HG03103 (cell line): ENCODE measurements around the gene PCBP3.

Experiments
- ATAC-seq: cut with Tn5 transposase; IDR thresholded peaks from one replicate; pipeline ENCODE4 v1.9.1; 2021; ENCODE audit warnings: low read depth; ENCODE audit not compliant: unreplicated experiment

PCBP3 gene

GRCh38 chr21:45867671-45868081 lies 224.2 kb downstream of the PCBP3 start:
- no peak for ATAC-seq

GRCh38 chr21:45868086-45868485 lies 224.6 kb downstream of the PCBP3 start:
- ATAC-seq = no peak

GRCh38 chr21:45868488-45868887 lies 225.0 kb downstream of the PCBP3 start:
- ATAC-seq = no peak

- no peak for ATAC-seq
Observed at GRCh38 chr21:45869121-45870007, 225.8 kb downstream of the PCBP3 start.

- no peak for ATAC-seq
Observed at GRCh38 chr21:45870421-45870820, 226.9 kb downstream of the PCBP3 start.

- no peak for ATAC-seq
Observed at GRCh38 chr21:45870851-45871615, 227.5 kb downstream of the PCBP3 start.

- ATAC-seq = no peak
Observed at GRCh38 chr21:45871616-45872236, 228.2 kb downstream of the PCBP3 start.

- no peak for ATAC-seq
Observed at GRCh38 chr21:45872471-45872870, 228.9 kb downstream of the PCBP3 start.

GRCh38 chr21:45872902-45873301 lies 229.4 kb downstream of the PCBP3 start:
- no peak for ATAC-seq

GRCh38 chr21:45873418-45873817 lies 229.9 kb downstream of the PCBP3 start:
- ATAC-seq = no peak

GRCh38 chr21:45873866-45874265 lies 230.3 kb downstream of the PCBP3 start:
- ATAC-seq = no peak

GRCh38 chr21:45874716-45875415 lies 231.3 kb downstream of the PCBP3 start:
- no peak for ATAC-seq

- ATAC-seq = no peak
Observed at GRCh38 chr21:45875416-45875760, 231.9 kb downstream of the PCBP3 start.

- no peak for ATAC-seq
Observed at GRCh38 chr21:45875881-45876280, 232.4 kb downstream of the PCBP3 start.

- no peak for ATAC-seq
Observed at GRCh38 chr21:45876381-45877170, 233.1 kb downstream of the PCBP3 start.

GRCh38 chr21:45877171-45877438 lies 233.6 kb downstream of the PCBP3 start:
- ATAC-seq = no peak

GRCh38 chr21:45877821-45878469 lies 234.4 kb downstream of the PCBP3 start:
- ATAC-seq = no peak

GRCh38 chr21:45880097-45881068 lies 236.9 kb downstream of the PCBP3 start:
- no peak for ATAC-seq

GRCh38 chr21:45882645-45883044 lies 239.1 kb downstream of the PCBP3 start:
- no peak for ATAC-seq
